ENCODE data around the gene MUS81.
"Not testable (repeated sequence)": the region's sequence is repeated elsewhere in the genome, so short reads cannot be mapped to it uniquely, and the experiment has no call there.

MUS81 gene

GRCh38 chr11:65848693-65849092 is 11.5 kb upstream of the MUS81 start:
- not testable (repeated sequence) for DNase-seq (ENCODE audit: low read depth in 3 of 3)

DNA sequence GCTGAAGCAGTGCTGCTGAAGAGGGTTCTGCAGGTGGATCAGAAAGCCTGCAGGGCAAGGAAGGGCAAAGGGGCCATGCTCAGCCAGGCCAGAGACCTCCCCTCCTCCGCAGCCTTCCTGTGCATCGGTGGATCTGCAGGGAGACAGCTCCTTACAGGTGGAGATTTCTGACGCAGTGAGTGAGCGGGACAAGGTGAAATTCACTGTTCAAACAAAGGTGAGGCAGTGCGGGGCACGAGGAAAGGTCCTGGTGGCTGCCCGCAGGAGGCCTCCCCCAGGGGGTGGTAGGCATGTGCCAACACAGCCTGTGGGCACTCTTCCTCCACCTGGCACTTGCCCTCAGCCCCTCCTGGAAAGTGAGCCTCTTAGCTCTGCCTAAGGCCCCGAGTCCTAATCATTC is 10.9 kb upstream of the MUS81 start:
- DNase-seq (ENCODE audit: low read depth in 3 of 3): no peak

DNA sequence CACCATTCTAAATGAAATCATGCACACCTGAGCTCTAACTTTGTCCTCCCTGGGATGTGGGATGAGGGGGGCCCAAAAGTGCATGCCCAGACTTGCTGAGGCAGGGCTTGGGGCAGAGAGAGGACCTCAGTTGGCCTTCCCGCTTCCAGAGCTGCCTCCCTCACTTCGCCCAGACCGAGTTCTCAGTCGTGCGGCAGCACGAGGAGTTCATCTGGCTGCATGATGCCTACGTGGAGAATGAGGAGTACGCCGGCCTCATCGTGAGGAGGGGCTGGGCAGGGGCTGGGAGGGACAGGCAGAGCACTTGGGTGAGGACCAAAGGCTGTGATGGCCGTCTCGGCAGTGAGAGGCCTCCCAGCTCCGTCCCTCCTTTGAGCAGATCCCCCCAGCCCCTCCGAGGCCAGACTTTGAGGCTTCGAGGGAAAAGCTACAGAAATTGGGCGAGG is 10.4 kb upstream of the MUS81 start:
- no peak for DNase-seq (ENCODE audit: low read depth in 3 of 3)

DNA sequence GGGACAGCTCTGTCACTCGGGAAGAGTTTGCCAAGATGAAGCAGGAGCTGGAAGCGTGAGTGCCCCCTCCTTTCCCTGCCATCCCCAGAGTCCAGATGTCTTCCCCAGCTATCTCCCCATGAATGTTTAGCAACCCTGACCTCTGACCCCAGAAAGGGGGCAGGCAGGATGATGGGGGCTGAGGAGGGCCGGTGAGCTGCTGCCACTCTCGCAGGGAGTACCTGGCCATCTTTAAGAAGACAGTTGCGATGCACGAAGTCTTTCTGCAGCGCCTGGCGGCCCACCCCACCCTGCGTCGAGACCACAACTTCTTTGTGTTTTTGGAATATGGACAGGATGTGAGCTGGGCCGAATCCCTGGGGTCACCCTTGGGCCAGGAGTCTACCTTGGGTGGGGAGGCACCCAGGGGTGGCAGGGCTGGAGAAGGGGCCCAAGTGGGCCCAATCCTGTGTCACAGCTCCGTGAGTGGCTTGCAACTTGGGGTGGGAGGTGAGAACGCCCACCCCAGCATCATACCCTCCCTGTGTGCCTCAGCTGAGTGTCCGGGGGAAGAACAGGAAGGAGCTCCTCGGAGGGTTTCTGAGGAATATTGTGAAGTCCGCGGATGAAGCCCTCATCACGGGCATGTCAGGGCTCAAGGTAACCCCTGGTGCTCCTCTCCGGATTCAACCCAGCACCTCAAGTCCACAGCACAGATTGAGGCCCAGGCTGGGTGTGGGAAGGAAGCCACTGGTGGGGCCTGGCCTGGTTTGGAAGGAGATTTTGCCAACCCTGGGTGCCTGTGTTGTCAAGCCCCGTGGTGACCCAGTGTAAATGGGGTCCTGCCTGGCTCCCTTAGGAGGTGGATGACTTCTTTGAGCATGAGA is 9.8 kb upstream of the MUS81 start:
- no peak for DNase-seq (ENCODE audit: low read depth in 3 of 3)

DNA sequence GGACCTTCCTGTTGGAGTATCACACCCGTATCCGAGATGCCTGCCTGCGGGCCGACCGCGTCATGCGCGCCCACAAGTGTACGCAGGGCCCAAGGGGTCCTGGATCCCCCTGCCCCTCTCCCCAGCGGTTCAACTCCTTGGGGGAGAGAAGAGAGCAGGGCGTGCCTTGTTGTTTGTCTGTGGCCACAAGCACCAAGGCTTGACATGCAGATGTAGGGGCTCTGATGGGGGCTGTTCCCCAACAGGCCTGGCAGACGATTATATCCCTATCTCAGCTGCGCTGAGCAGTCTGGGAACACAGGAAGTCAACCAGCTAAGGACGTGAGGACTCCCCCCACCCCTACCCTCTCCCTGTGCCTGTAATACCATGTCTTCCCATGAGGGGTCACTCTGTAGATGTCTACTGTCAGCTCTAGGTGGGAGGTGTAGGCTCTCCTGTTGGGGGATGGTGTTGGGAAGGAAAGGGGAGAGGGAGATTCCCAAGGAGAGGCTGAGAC is 9.1 kb upstream of the MUS81 start:
- no peak for DNase-seq (ENCODE audit: low read depth in 3 of 3)

GRCh38 chr11:65851811-65852507 is 8.3 kb upstream of the MUS81 start:
- DNase-seq (ENCODE audit: low read depth in 3 of 3): no peak

- DNase-seq (ENCODE audit: low read depth in 3 of 3): no peak
These were observed 7.6 kb upstream of the MUS81 start for GRCh38 chr11:65852508-65853245.

- DNase-seq (ENCODE audit: low read depth in 3 of 3): no peak
These were observed 6.8 kb upstream of the MUS81 start for GRCh38 chr11:65853246-65853979.

GRCh38 chr11:65854161-65854592 is 6.1 kb upstream of the MUS81 start:
- no peak for DNase-seq (ENCODE audit: low read depth in 3 of 3)

- DNase-seq (ENCODE audit: low read depth in 3 of 3): no peak
These were observed 5.1 kb upstream of the MUS81 start for GRCh38 chr11:65854852-65855837.

DNA sequence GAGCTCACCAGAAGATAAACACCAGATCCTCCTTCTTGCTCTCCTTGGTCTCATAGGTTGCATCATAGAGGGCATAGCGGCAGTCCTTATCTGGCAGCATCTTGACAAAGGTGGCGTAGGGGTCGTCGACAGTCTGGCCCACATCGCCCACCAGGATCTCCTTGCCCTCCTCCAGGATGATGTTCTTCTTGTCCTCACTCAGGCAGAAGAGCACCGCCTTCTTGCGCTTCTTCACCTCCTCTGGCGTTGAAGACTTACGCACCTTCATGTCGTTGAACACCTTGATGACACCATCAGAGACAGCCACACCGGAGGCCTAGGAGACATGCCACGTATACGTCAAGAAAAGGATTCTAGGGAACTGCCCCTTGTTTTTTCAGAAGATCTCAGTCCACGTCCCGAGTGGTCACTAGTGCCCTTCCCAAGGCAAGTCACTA is 4.3 kb upstream of the MUS81 start:
- DNase-seq (ENCODE audit: low read depth in 3 of 3): no peak

GRCh38 chr11:65856689-65857499 is 3.3 kb upstream of the MUS81 start:
- DNase-seq (ENCODE audit: low read depth in 3 of 3): peak; percentile 67 to 81 (median 68)

DNA sequence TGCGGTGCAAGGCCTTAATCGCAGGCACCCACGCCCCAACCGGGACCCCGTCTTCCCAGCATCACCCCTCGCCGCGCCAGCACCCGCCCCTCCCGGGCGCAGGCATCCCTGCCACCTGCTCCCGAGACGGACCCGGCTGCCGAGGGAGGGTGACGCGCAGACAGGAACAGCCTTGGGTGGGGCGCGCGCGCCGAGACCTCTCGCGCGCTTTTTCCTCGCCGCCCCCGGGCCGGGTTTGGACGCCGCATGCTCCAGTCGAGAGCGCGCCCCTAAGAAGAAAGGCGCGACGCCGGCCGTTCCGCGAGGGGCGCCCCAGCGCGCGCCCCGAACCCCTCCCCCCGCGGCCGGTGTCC is 2.8 kb upstream of the MUS81 start:
- peak in 1 of 3 experiments; percentile 56 for DNase-seq (ENCODE audit: low read depth in 3 of 3)

DNA sequence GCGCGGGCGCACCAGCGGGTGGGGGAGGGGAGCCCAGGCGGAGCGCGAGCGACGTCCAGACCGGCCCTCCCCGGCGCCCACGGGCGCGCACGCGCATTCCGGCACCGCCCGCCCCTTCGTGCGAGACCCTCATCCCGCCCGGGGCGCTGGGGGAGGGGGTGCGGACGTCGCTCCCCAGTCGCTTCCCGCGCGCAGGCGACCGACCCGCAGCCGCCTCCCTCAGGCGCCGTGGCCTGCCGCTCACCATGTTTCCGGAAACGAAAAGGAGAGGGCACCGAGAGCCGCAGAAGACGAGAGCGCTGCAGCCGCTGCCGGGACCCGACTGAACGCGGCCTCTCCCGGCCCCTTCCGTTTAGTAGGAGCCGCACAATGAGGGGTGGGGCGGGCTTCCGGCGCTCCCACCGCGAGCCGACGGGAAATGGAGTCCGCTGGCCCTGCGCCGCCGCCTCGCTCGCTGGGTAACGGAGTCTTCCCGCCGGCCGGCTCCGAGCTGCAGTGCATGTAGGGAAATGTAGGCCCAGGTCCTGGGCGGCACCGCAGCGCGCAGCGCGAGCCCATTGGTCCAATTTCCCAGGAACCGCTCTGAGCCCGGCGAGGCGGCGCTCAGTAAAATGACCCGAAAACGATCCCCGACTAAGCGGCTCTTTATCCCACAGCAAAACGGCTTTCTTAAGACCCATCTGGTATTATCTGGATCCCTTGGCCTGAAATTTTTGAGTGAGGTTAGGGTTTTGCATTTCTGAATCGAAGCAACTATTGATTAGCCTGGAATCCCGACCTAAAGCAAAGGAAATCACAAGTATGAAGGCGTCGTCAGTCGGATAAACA is 2.2 kb upstream of the MUS81 start, which contains the start of gene CFL1:
Gene CFL1 (minus strand): TSS at position 328 of the 828 bp plus-strand sequence. CDS start 81 bp downstream, at position 247.
- DNase-seq (ENCODE audit: low read depth in 3 of 3): peak; percentile 91 to 98 (median 94)

- DNase-seq (ENCODE audit: low read depth in 3 of 3): no peak
These were observed 1.5 kb upstream of the MUS81 start for GRCh38 chr11:65858681-65859087.

DNA sequence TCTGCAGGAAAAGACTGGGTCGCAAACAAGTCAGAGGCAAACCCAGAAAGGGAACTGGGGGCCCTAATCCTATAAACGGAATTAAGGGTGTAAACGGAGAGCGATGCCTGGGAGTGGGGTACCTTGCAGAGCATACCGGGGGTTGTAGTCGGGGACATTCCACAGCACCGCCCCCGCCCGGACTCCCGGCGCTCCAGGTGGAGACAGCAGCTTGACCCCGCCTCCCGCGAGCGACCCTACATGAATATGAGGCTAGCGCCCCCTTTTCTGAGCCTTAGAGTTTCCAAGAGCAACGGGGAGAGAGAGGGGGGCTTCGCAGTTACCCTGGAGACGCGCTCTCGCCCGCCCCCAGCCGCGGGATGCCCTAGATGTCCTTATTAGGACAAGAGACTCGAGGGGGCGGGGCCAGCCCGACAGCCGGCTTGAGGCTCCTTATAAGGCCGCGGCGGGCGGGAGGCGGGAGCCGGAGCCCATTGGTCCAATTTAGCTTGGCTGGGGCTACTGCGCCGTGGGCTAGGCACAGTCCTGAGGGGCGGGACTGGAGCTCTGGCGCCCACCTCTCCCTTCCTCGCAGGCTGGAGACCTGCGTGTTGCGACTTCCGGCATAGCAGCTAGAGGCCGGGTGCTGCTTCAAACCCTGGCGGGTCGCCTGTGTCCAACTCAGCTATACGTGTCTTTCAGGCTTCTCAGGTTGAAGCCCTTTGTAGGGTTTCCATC is 980 bp upstream of the MUS81 start:
- DNase-seq (ENCODE audit: low read depth in 3 of 3): peak; percentile 92 to 99 (median 92)

- peak in 1 of 3 experiments; percentile 41 for DNase-seq (ENCODE audit: low read depth in 3 of 3)
These were observed 388 bp upstream of the MUS81 start for GRCh38 chr11:65859812-65860277.

- no peak for DNase-seq (ENCODE audit: low read depth in 3 of 3)
These were observed 902 bp downstream of the MUS81 start for GRCh38 chr11:65861165-65861505.
